GM12878 (cell line): ENCODE results near the gene TEKT5. TPM values are rescaled to one million over a fixed set of nuclear protein-coding genes. Genes with fewer than 3 reads are reported as not detected.

Source experiments
- ATAC-seq: fragments of 200-7000 bp; cut with Tn5 transposase; 3 replicates; pipeline ENCODE4 v1.9.1; 2020; ENCODE audit warnings: mild to moderate bottlenecking, moderate library complexity
- BruUV-seq: library from RNA; stranded (reverse); fragments of 400-500 nt; replicated peaks from 2 replicates; lab custom pipeline; 2021; lab: Mats Ljungman, UMichigan
- CTCF ChIA-PET: fragments of 300-600 bp; sonication (Branson Sonifier 250); formaldehyde crosslinking; extraction: SDS; loops from one replicate; lab custom pipeline; 2021; ENCODE audit warnings: inconsistent platforms; lab: Yijun Ruan, JAX
- POLR2A ChIA-PET: fragments of 350-600 bp; formaldehyde crosslinking; extraction: SDS; loops from one replicate; lab custom pipeline; 2021; ENCODE audit warnings: inconsistent platforms; lab: Charles Lee
- RAD21 ChIA-PET: fragments of 300-600 bp; sonication (Branson Sonifier 250); formaldehyde crosslinking; loops from one replicate; lab custom pipeline; 2023; ENCODE audit warnings: antibody characterized with exemption; ENCODE audit not compliant: unreplicated experiment; lab: Charles Lee
- SMC1A ChIA-PET: fragments of 300-600 bp; sonication (Branson Sonifier 250); formaldehyde crosslinking; loops from one replicate; lab custom pipeline; 2023; ENCODE audit not compliant: unreplicated experiment, uncharacterized antibody; lab: Charles Lee
- DNase-seq: peaks from one replicate; pipeline ENCODE4 v3.0.0-alpha.2; 2011; ENCODE audit warnings: low read depth, low spot score
- FAIRE-seq: peaks from 3 replicates; lab custom pipeline; 2011; peaks lifted over from hg19 to GRCh38; lab: Jason Lieb, UNC
- H2AFZ ChIP-seq: 2 replicates; pipeline ENCODE4 v1.6.0; 2011; ENCODE audit warnings: low read depth, low read length, control low read depth; ENCODE audit not compliant: control insufficient read depth
- H3K27ac ChIP-seq: 2 replicates; pipeline ENCODE4 v1.5.1; 2011; ENCODE audit warnings: control low read depth; ENCODE audit not compliant: control insufficient read depth, insufficient read depth
- H3K27me3 ChIP-seq, 2 experiments: replicated peaks in 1 of 2; 2 replicates each; pipeline versions ENCODE4 v1.6.0 to v1.6.1; 2011; ENCODE audit warnings: low read length in 1 of 2; ENCODE audit not compliant: control insufficient read depth in 2 of 2, insufficient read depth in 2 of 2
- H3K36me3 ChIP-seq, 2 experiments: 2 replicates each; pipeline ENCODE4 v1.5.1; 2011; ENCODE audit warnings: low read length in 1 of 2; ENCODE audit not compliant: control insufficient read depth in 2 of 2, insufficient read depth in 2 of 2
- H3K4me1 ChIP-seq: 2 replicates; pipeline ENCODE4 v1.6.1; 2011; ENCODE audit warnings: mild to moderate bottlenecking, low read length, moderate library complexity, mixed read lengths; ENCODE audit not compliant: control insufficient read depth, insufficient read depth
- H3K4me2 ChIP-seq: 2 replicates; pipeline ENCODE4 v1.6.0; 2011; ENCODE audit warnings: control low read depth; ENCODE audit not compliant: control insufficient read depth, insufficient read depth
- H3K4me3 ChIP-seq: fragments of 200-600 bp; sonication (generic); 2 replicates; pipeline ENCODE4 v1.5.1; 2016
- H3K79me2 ChIP-seq: 2 replicates; pipeline ENCODE4 v1.6.0; 2011; ENCODE audit warnings: low read length; ENCODE audit not compliant: control insufficient read depth, insufficient read depth
- H3K9ac ChIP-seq: 2 replicates; pipeline ENCODE4 v1.8.0; 2011; ENCODE audit warnings: low read length, control low read depth, mixed read lengths; ENCODE audit not compliant: control insufficient read depth, insufficient read depth
- H3K9me3 ChIP-seq: replicated peaks from 3 replicates; pipeline ENCODE4 v1.5.1; 2011; ENCODE audit warnings: mild to moderate bottlenecking, low read length; ENCODE audit not compliant: control insufficient read depth, insufficient read depth
- H4K20me1 ChIP-seq: 2 replicates; pipeline ENCODE4 v1.6.0; 2011; ENCODE audit not compliant: control insufficient read depth, insufficient read depth
- RELA ChIP-seq: fragments of 450-650 bp; IDR thresholded peaks from 2 replicates; pipeline ENCODE4 v1.8.0; 2014; ENCODE audit warnings: borderline replicate concordance; ENCODE audit not compliant: partially characterized antibody
- REST ChIP-seq: IDR thresholded peaks from 2 replicates; pipeline ENCODE4 v1.6.1; 2012; ENCODE audit warnings: mild to moderate bottlenecking, low read depth, low read length
- YBX1 ChIP-seq: fragments of 450-650 bp; IDR thresholded peaks from 2 replicates; pipeline ENCODE4 v1.6.1; 2016; ENCODE audit warnings: antibody characterized with exemption
- ZBTB11 ChIP-seq: fragments of 450-650 bp; formaldehyde crosslinking; IDR thresholded peaks from 2 replicates; pipeline ENCODE4 v1.5.0; 2022; ENCODE audit warnings: mild to moderate bottlenecking, missing genetic modification characterization
- WGBS: methylation state at CpG from one replicate; pipeline ENCODE4 v1.1.6; 2016; ENCODE audit warnings: low lambda C conversion rate; ENCODE audit not compliant: insufficient replicate concordance, insufficient coverage; ENCODE audit errors: missing lambda C conversion rate; 5-methylcytosine and 5-hydroxymethylcytosine counted together
- in situ Hi-C: fragments of 300-500 bp; cut with MboI; formaldehyde crosslinking; loops from 9 replicates; pipeline ENCODE4 v1.14.3; 2018; ENCODE audit warnings: mixed read lengths
- intact Hi-C: fragments of 100-400 bp; cut with micrococcal nuclease; formaldehyde crosslinking; loops from one replicate; pipeline ENCODE4 v1.14.2; 2022; ENCODE audit not compliant: unreplicated experiment
- polyA plus RNA-seq, 11 experiments: library from polyadenylated mRNA; depleted of rRNA in 4 of 11; unstranded in 6 of 11; stranded (reverse) in 5 of 11; fragments of >200 nt; fragmentation: Nextera tagmentation in 4 of 11; fragmentation: Illumina TruSeq in 1 of 11; extraction: Ambion mirVana in 4 of 11; extraction: Trizol in 1 of 11; gene quantifications; 1 replicate in 1 of 11; 2 replicates in 10 of 11; pipeline versions ENCODE4 v1.2.1 to v1.2.3, GENCODE V29; 2011 to 2016; ENCODE audit warnings: inconsistent platforms in 2 of 11, missing spikeins in 2 of 11, low read depth in 1 of 11
- total RNA-seq, 4 experiments: library from RNA; depleted of rRNA in 3 of 4; stranded (reverse); fragments of >200 nt in 3 of 4; fragmentation: Illumina TruSeq in 1 of 4; extraction: Trizol in 1 of 4; gene quantifications; 2 replicates each; pipeline versions ENCODE4 v1.2.1 to v1.2.3, GENCODE V29; 2013 to 2021

TEKT5 gene
- total and polyA plus RNA-seq, 10 of the 15 experiments (the other 5 are each of a cell fraction or from before 2014, with no cell fraction given), result 0.19 to 2.2 (median 0.68) TPM; not detected in 1

- TF ChIP-seq ZBTB11 (CRISPR knock-in tag), result no peak
- TF ChIP-seq RELA, result no peak
Observed at GRCh38 chr16:10641953-10642949, 52.5 kb downstream of the TEKT5 start (continued).

- no peaks in the 10 kb centered on the region for H3K4me1 ChIP-seq
- ChIA-PET CTCF (no interaction called here), RAD21 (no interaction called here), SMC1A (no interaction called here), POLR2A (no interaction called here)
- no peaks in the 10 kb centered on the region for H3K36me3 ChIP-seq
- ATAC-seq, result no peak
- in situ Hi-C loops, result no loop called here
- H3K9ac ChIP-seq, result no peak overlapping the region
- intact Hi-C loops, result no loop called here
- H4K20me1 ChIP-seq, result no peaks in the 10 kb centered on the region
- no peak for FAIRE-seq
- H3K9me3 ChIP-seq, result no peaks in the 10 kb centered on the region; the same call in 2 of the 3 replicates
- H3K4me2 ChIP-seq, result no peak overlapping the region
- H2AFZ ChIP-seq, result no peak overlapping the region
- no peak for TF ChIP-seq YBX1
- no peak for TF ChIP-seq REST
- H3K4me3 ChIP-seq, result no peak overlapping the region
- BruUV-seq, result no TSS peak
- no peaks in the 10 kb centered on the region for H3K79me2 ChIP-seq
- no peak overlapping the region for H3K27ac ChIP-seq
- no peaks in the 10 kb centered on the region; a peak in 1 of 4 replicates for H3K27me3 ChIP-seq
- 62% methylated on average over 7 of the region's 7 CpGs for WGBS
- DNase-seq, result no peak
Observed at GRCh38 chr16:10641555-10641952, 53.2 kb downstream of the TEKT5 start.
